PC-9 (cell line): Measurements from ENCODE around the gene TMEM176B. TPM values are rescaled to one million over a fixed set of nuclear protein-coding genes. Genes with fewer than 3 reads are reported as not detected.

ENCODE experiments used
- BruUV-seq: library from RNA; stranded (reverse); fragments of 400-500 nt; replicated peaks from 2 replicates; lab custom pipeline; 2021; lab: Mats Ljungman, UMichigan
- CTCF ChIA-PET: fragments of 300-600 bp; sonication (Branson Sonifier 250); formaldehyde crosslinking; loops from one replicate; lab custom pipeline; 2022; ENCODE audit warnings: antibody characterized with exemption; lab: Charles Lee
- POLR2A ChIA-PET: fragments of 300-600 bp; sonication (Branson Sonifier 250); formaldehyde crosslinking; loops from one replicate; lab custom pipeline; 2022; ENCODE audit warnings: antibody characterized with exemption; ENCODE audit not compliant: unreplicated experiment; lab: Charles Lee
- DNase-seq, 2 experiments: peaks; one replicate each; pipeline versions ENCODE4 v3.0.0 to v3.0.0-alpha.2; 2015 to 2022; ENCODE audit warnings: mixed read lengths in 1 of 2
- H2AFZ ChIP-seq: fragments of 200-600 bp; sonication (generic); 2 replicates; pipeline ENCODE4 v1.8.1; 2017; ENCODE audit warnings: antibody characterized with exemption
- H3F3A ChIP-seq: fragments of 200-600 bp; sonication (generic); 2 replicates; pipeline ENCODE4 v1.8.1; 2017; ENCODE audit warnings: antibody characterized with exemption, mild to moderate bottlenecking, low read depth; ENCODE audit not compliant: insufficient read depth
- H3K27ac ChIP-seq: fragments of 200-600 bp; sonication (generic); 2 replicates; pipeline ENCODE4 v1.6.1; 2016; ENCODE audit warnings: mixed run types
- H3K27me3 ChIP-seq: fragments of 200-600 bp; sonication (generic); 2 replicates; pipeline ENCODE4 v1.6.1; 2016; ENCODE audit warnings: low read depth, mixed run types; ENCODE audit not compliant: insufficient read depth
- H3K36me3 ChIP-seq: fragments of 200-600 bp; sonication (generic); 2 replicates; pipeline ENCODE4 v1.6.1; 2016; ENCODE audit warnings: low read depth, mixed run types
- H3K4me1 ChIP-seq: fragments of 200-600 bp; sonication (generic); replicated peaks from 2 replicates; pipeline ENCODE4 v1.6.1; 2016; ENCODE audit warnings: mixed run types; ENCODE audit not compliant: insufficient read depth
- H3K4me2 ChIP-seq: fragments of 200-600 bp; sonication (generic); 2 replicates; pipeline ENCODE4 v1.6.1; 2017; ENCODE audit warnings: mixed run types
- H3K4me3 ChIP-seq: fragments of 200-600 bp; sonication (generic); 2 replicates; pipeline ENCODE4 v1.6.1; 2016; ENCODE audit warnings: mixed run types
- H3K79me2 ChIP-seq: fragments of 200-600 bp; sonication (generic); 2 replicates; pipeline ENCODE4 v1.6.1; 2017; ENCODE audit warnings: low read depth, mixed run types
- H3K9me2 ChIP-seq: fragments of 200-600 bp; sonication (generic); 2 replicates; pipeline ENCODE4 v1.8.1; 2017; ENCODE audit warnings: mild to moderate bottlenecking; ENCODE audit not compliant: insufficient read depth
- H3K9me3 ChIP-seq: fragments of 200-600 bp; sonication (generic); 2 replicates; pipeline ENCODE4 v1.8.1; 2016; ENCODE audit warnings: low read depth; ENCODE audit not compliant: insufficient read depth
- H4K20me1 ChIP-seq: fragments of 200-600 bp; sonication (generic); 2 replicates; pipeline ENCODE4 v1.8.1; 2017; ENCODE audit not compliant: insufficient read depth
- EZH2 ChIP-seq: fragments of 200-600 bp; sonication (generic); IDR thresholded peaks from 2 replicates; pipeline ENCODE4 v1.8.0; 2017; ENCODE audit warnings: antibody characterized with exemption, low read depth
- intact Hi-C: fragments of 100-400 bp; cut with micrococcal nuclease; formaldehyde crosslinking; loops from one replicate; pipeline ENCODE4 v1.10.0; 2022; ENCODE audit not compliant: unreplicated experiment
- total RNA-seq: library from RNA; stranded (reverse); gene quantifications from 2 replicates; pipeline ENCODE4 v1.2.3, GENCODE V29; 2021
- TF ChIP-seq, protein P1 (sequence below): fragments of 200-600 bp; sonication (generic); conservative IDR thresholded peaks from 2 replicates; pipeline ENCODE4 v1.6.1; 2017; ENCODE audit warnings: mixed run types, antibody characterized with exemption, mild to moderate bottlenecking, moderate library complexity

TMEM176B gene
- total RNA-seq, 1 experiment from 2014 or later, result 1.9 TPM

DNA sequence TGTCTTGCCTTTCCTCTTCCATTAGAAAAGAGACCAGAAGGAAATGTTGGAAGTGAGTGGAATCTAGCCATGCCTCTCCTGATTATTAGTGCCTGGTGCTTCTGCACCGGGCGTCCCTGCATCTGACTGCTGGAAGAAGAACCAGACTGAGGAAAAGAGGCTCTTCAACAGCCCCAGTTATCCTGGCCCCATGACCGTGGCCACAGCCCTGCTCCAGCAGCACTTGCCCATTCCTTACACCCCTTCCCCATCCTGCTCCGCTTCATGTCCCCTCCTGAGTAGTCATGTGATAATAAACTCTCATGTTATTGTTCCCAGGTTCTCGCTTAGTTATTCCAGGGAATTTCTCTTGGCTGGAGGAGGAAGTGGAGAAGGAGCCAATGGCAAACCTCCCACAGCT lies 4.6 kb upstream of the TMEM176B start:
- H3K9me3 ChIP-seq, result no peaks in the 10 kb centered on the region
- H4K20me1 ChIP-seq, result no peaks in the 10 kb centered on the region
- no peaks in the 10 kb centered on the region for H3K4me1 ChIP-seq
- no TSS peak for BruUV-seq
- no peaks in the 10 kb centered on the region for H3K79me2 ChIP-seq
- H3K4me2 ChIP-seq, result no peak overlapping the region
- ChIA-PET CTCF (no interaction called here), POLR2A (no interaction called here)
- H3K27me3 ChIP-seq, result peaks cover 91% of the 10 kb centered on the region
- H3K4me3 ChIP-seq, result no peak overlapping the region
- H3F3A ChIP-seq, result no peaks in the 10 kb centered on the region
- no peaks in the 10 kb centered on the region for H3K9me2 ChIP-seq
- no peak overlapping the region for H3K27ac ChIP-seq
- no peak overlapping the region for H2AFZ ChIP-seq
- H3K36me3 ChIP-seq, result no peaks in the 10 kb centered on the region
- intact Hi-C loops, result no loop called here
- TF ChIP-seq, protein P1, sequence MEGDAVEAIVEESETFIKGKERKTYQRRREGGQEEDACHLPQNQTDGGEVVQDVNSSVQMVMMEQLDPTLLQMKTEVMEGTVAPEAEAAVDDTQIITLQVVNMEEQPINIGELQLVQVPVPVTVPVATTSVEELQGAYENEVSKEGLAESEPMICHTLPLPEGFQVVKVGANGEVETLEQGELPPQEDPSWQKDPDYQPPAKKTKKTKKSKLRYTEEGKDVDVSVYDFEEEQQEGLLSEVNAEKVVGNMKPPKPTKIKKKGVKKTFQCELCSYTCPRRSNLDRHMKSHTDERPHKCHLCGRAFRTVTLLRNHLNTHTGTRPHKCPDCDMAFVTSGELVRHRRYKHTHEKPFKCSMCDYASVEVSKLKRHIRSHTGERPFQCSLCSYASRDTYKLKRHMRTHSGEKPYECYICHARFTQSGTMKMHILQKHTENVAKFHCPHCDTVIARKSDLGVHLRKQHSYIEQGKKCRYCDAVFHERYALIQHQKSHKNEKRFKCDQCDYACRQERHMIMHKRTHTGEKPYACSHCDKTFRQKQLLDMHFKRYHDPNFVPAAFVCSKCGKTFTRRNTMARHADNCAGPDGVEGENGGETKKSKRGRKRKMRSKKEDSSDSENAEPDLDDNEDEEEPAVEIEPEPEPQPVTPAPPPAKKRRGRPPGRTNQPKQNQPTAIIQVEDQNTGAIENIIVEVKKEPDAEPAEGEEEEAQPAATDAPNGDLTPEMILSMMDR, result no peak
- TF ChIP-seq EZH2, result no peak
- DNase-seq, result no peak

DNA sequence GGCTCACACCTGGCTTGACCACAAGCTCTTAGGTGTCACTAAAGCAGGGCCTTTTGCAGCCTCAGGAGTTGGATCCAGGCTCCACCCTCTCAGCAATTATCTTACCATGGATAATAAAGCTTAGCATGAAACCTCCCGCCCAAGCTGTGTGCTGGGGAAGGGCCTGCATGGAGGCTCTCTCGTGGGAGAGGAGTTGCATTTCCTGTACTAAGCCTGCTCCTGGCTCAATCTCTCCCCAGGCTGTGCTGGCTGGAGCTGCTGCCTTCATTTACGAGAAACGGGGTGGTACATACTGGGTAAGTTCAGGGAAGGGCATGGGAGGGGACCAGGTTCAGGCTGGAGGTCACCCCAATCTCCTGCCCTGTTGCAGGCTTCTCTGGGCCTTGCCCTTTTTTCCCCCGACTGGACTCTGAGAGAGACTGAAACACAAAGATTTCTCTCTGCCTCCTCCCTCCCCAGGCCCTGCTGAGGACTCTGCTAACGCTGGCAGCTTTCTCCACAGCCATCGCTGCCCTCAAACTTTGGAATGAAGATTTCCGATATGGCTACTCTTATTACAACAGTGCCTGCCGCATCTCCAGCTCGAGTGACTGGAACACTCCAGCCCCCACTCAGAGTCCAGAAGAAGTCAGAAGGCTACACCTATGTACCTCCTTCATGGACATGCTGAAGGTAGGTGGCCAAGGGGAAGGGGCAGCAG lies 3.1 kb upstream of the TMEM176B start:
- no peak for DNase-seq
- H3K36me3 ChIP-seq, result no peaks in the 10 kb centered on the region
- no TSS peak for BruUV-seq
- H3K9me2 ChIP-seq, result no peaks in the 10 kb centered on the region
- intact Hi-C loops, result no loop called here
- H3K27ac ChIP-seq, result no peak overlapping the region
- H3K4me1 ChIP-seq, result no peaks in the 10 kb centered on the region
- H3F3A ChIP-seq, result no peaks in the 10 kb centered on the region
- H3K79me2 ChIP-seq, result no peaks in the 10 kb centered on the region
- no peaks in the 10 kb centered on the region for H4K20me1 ChIP-seq
- no peak for TF ChIP-seq EZH2
- TF ChIP-seq, protein P1, result no peak
- peaks cover 92% of the 10 kb centered on the region for H3K27me3 ChIP-seq
- H2AFZ ChIP-seq, result no peak overlapping the region
- H3K4me3 ChIP-seq, result no peak overlapping the region
- POLR2A ChIA-PET, result no interaction called here
- no peaks in the 10 kb centered on the region for H3K9me3 ChIP-seq
- no peak overlapping the region for H3K4me2 ChIP-seq
- CTCF ChIA-PET, result interaction anchor here (0.6 kb wide), 1 partner anchor 73 kb away, joined by 3 read pairs; no protein-coding TSS in a partner anchor

DNA sequence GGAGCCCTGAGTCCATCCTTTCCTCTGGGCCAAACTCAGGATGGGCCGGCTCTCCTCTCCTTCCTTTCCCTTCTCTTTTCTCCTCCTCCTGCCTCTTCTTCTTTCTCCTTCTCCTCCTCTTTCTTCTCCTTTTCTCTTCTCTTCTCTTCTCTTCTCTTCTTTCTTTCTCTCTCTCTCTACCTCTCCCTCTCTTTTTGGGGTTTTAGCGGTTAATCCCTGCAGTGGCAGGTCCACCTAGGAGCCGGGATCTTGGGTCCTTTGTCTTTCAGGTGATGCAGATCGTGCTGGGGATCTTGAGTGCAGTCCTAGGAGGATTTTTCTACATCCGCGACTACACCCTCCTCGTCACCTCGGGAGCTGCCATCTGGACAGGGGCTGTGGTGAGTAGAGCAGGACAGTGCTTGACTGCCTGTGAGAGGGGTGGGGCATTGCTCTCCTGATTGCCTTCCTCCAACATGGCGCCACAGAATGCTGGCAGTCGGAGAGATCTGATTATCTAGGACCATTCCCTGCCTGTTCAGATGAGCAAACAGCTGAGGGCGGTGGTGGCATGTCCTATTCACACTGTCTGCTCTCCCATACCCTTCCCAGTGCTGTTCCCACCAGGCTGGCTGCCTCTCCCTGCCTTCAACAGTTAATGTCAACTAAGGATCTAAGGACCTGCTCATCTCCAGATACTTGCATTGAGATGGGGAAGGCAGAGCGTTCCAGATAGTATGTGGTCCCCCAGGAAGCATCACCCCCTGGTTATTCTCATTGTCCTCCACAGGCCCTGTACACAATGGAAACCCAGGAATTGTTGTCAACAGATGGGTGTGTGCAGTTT lies 2.0 kb upstream of the TMEM176B start:
- Histone ChIP-seq H3K4me3 (no peak overlapping the region), H4K20me1 (no peaks in the 10 kb centered on the region), H3K79me2 (no peaks in the 10 kb centered on the region), H3K36me3 (no peaks in the 10 kb centered on the region), H3K4me1 (no peaks in the 10 kb centered on the region), H3K4me2 (no peak overlapping the region), H3F3A (no peaks in the 10 kb centered on the region), H3K27me3 (peaks cover 90% of the 10 kb centered on the region), H3K9me3 (no peaks in the 10 kb centered on the region), H3K27ac (no peak overlapping the region), H3K9me2 (no peaks in the 10 kb centered on the region), H2AFZ (no peak overlapping the region)
- no peak for TF ChIP-seq EZH2
- TF ChIP-seq, protein P1, result no peak
- BruUV-seq, result no TSS peak
- no peak for DNase-seq
- intact Hi-C loops, result no loop called here
- CTCF ChIA-PET, result no interaction called here
- POLR2A ChIA-PET, result no interaction called here
